Hepatocyte (in vitro differentiated cells): ENCODE results near the gene AKR1B1. TPM values are rescaled to one million over a fixed set of nuclear protein-coding genes. Genes with fewer than 3 reads are reported as not detected.

Experiments
- DNase-seq: peaks from one replicate; pipeline ENCODE4 v3.0.0-alpha.2; 2016; ENCODE audit warnings: low spot score
- H2AFZ ChIP-seq: fragments of 200-600 bp; sonication (generic); 2 replicates; pipeline ENCODE4 v1.6.0; 2016; ENCODE audit warnings: antibody characterized with exemption, mild to moderate bottlenecking
- H3K27ac ChIP-seq: fragments of 200-600 bp; sonication (generic); 2 replicates; pipeline ENCODE4 v1.5.1; 2016; ENCODE audit warnings: mild to moderate bottlenecking
- H3K27me3 ChIP-seq: fragments of 200-600 bp; sonication (generic); 2 replicates; pipeline ENCODE4 v1.6.1; 2016
- H3K36me3 ChIP-seq: fragments of 200-600 bp; sonication (generic); replicated peaks from 2 replicates; pipeline ENCODE4 v1.5.1; 2016; ENCODE audit warnings: low read depth; ENCODE audit not compliant: insufficient read depth
- H3K4me1 ChIP-seq: fragments of 200-600 bp; sonication (generic); 2 replicates; pipeline ENCODE4 v1.5.1; 2016; ENCODE audit warnings: mild to moderate bottlenecking, moderate library complexity; ENCODE audit not compliant: insufficient read depth
- H3K4me2 ChIP-seq: fragments of 200-600 bp; sonication (generic); 2 replicates; pipeline ENCODE4 v1.6.0; 2016
- H3K4me3 ChIP-seq: fragments of 200-600 bp; sonication (generic); 2 replicates; pipeline ENCODE4 v1.5.1; 2016; ENCODE audit warnings: mild to moderate bottlenecking
- H3K79me2 ChIP-seq: fragments of 200-600 bp; sonication (generic); 2 replicates; pipeline ENCODE4 v1.6.0; 2017; ENCODE audit warnings: mild to moderate bottlenecking
- H3K9me2 ChIP-seq: fragments of 200-600 bp; sonication (generic); replicated peaks from 2 replicates; pipeline ENCODE4 v1.6.0; 2017; ENCODE audit warnings: mild to moderate bottlenecking; ENCODE audit not compliant: insufficient read depth
- H3K9me3 ChIP-seq: fragments of 200-600 bp; sonication (generic); 2 replicates; pipeline ENCODE4 v1.5.1; 2016; ENCODE audit warnings: low read depth, mild to moderate bottlenecking
- H4K20me1 ChIP-seq: fragments of 200-600 bp; sonication (generic); 2 replicates; pipeline ENCODE4 v1.6.0; 2016; ENCODE audit warnings: mild to moderate bottlenecking; ENCODE audit not compliant: insufficient read depth, poor library complexity, severe bottlenecking
- CTCF ChIP-seq: fragments of 200-600 bp; sonication (generic); IDR thresholded peaks from 2 replicates; pipeline ENCODE4 v1.5.1; 2016; ENCODE audit warnings: antibody characterized with exemption, mild to moderate bottlenecking; ENCODE audit not compliant: poor library complexity
- EZH2 ChIP-seq: fragments of 200-600 bp; sonication (generic); IDR thresholded peaks from 2 replicates; pipeline ENCODE4 v1.6.1; 2016; ENCODE audit warnings: antibody characterized with exemption, mild to moderate bottlenecking, borderline replicate concordance
- EZH2phosphoT487 ChIP-seq: fragments of 200-600 bp; sonication (generic); IDR thresholded peaks from one replicate; pipeline ENCODE4 v1.6.1; 2018; ENCODE audit warnings: antibody characterized with exemption, mild to moderate bottlenecking, low read depth, moderate library complexity; ENCODE audit not compliant: unreplicated experiment, severe bottlenecking
- WGBS: methylation state at CpG from one replicate; pipeline ENCODE4 v1.1.6; 2016; ENCODE audit warnings: low lambda C conversion rate; ENCODE audit errors: missing lambda C conversion rate; 5-methylcytosine and 5-hydroxymethylcytosine counted together
- polyA plus RNA-seq: library from polyadenylated mRNA; unstranded; fragments of >200 nt; fragmentation: Nextera tagmentation; extraction: Ambion mirVana; gene quantifications from 2 replicates; pipeline ENCODE4 v1.2.1, GENCODE V29; 2016
- total RNA-seq: library from RNA; depleted of rRNA; stranded (reverse); fragments of >200 nt; gene quantifications from 2 replicates; pipeline ENCODE4 v1.2.3, GENCODE V29; 2014

AKR1B1 gene
- total and polyA plus RNA-seq, 2 experiments from 2014 or later = 129 to 342 TPM

GRCh38 chr7:134425777-134426176 is 33.1 kb downstream of the AKR1B1 start:
- Histone ChIP-seq H3K9me3 (no peaks in the 10 kb centered on the region), H3K4me2 (no peak overlapping the region), H3K9me2 (no peaks in the 10 kb centered on the region), H2AFZ (no peak overlapping the region), H3K4me1 (peaks cover 7% of the 10 kb centered on the region), H3K4me3 (no peak overlapping the region), H3K79me2 (no peaks in the 10 kb centered on the region), H3K27ac (no peak overlapping the region), H3K36me3 (no peaks in the 10 kb centered on the region), H3K27me3 (no peaks in the 10 kb centered on the region), H4K20me1 (no peaks in the 10 kb centered on the region)
- no peak for TF ChIP-seq CTCF
- no peak for TF ChIP-seq EZH2
- TF ChIP-seq EZH2phosphoT487 = no peak
- no peak for DNase-seq
- 96% methylated on average over 1 of the region's 1 CpG for WGBS

- H3K4me2 ChIP-seq = peak overlapping the region; percentile 37
- H3K36me3 ChIP-seq = no peaks in the 10 kb centered on the region
- DNase-seq = peak; percentile 23
- H2AFZ ChIP-seq = no peak overlapping the region
- no peak overlapping the region for H3K4me3 ChIP-seq
- no peaks in the 10 kb centered on the region for H3K79me2 ChIP-seq
- H3K9me2 ChIP-seq = no peaks in the 10 kb centered on the region
- H3K27ac ChIP-seq = peak overlapping the region; percentile 72
- no peak for TF ChIP-seq CTCF
- TF ChIP-seq EZH2phosphoT487 = no peak
- TF ChIP-seq EZH2 = no peak
- no peaks in the 10 kb centered on the region for H4K20me1 ChIP-seq
- H3K4me1 ChIP-seq = peaks cover 7% of the 10 kb centered on the region
- 67% methylated on average over 4 of the region's 4 CpGs for WGBS
- H3K9me3 ChIP-seq = no peaks in the 10 kb centered on the region
- H3K27me3 ChIP-seq = no peaks in the 10 kb centered on the region
Measured at GRCh38 chr7:134422638-134423037, 36.3 kb downstream of the AKR1B1 start.

- Histone ChIP-seq H3K36me3 (no peaks in the 10 kb centered on the region), H3K4me3 (no peak overlapping the region), H3K9me3 (no peaks in the 10 kb centered on the region), H3K27me3 (no peaks in the 10 kb centered on the region), H3K9me2 (no peaks in the 10 kb centered on the region), H2AFZ (no peak overlapping the region), H4K20me1 (no peaks in the 10 kb centered on the region), H3K4me1 (peaks cover 7% of the 10 kb centered on the region), H3K27ac (no peak overlapping the region), H3K4me2 (no peak overlapping the region), H3K79me2 (no peaks in the 10 kb centered on the region)
- TF ChIP-seq EZH2 = no peak
- no peak for TF ChIP-seq CTCF
- TF ChIP-seq EZH2phosphoT487 = no peak
- no peak for DNase-seq
- 74% methylated on average over 3 of the region's 3 CpGs for WGBS
Measured at GRCh38 chr7:134422008-134422407, 36.9 kb downstream of the AKR1B1 start.
